Measurements from ENCODE around the gene WRAP73.

Gene WRAP73

GRCh38 chr1:3638027-3638426 is 11.9 kb downstream of the WRAP73 start:
- Mint-ChIP-seq H3K9me3 (ENCODE audit: low read depth) (no peaks in the 10 kb centered on the region), H3K27ac (no peak overlapping the region), H3K36me3 (peaks cover 2% of the 10 kb centered on the region), H3K27me3 (no peaks in the 10 kb centered on the region), H3K4me1 (ENCODE audit: low read depth) (no peaks in the 10 kb centered on the region), H3K4me3 (no peak overlapping the region)

DNA sequence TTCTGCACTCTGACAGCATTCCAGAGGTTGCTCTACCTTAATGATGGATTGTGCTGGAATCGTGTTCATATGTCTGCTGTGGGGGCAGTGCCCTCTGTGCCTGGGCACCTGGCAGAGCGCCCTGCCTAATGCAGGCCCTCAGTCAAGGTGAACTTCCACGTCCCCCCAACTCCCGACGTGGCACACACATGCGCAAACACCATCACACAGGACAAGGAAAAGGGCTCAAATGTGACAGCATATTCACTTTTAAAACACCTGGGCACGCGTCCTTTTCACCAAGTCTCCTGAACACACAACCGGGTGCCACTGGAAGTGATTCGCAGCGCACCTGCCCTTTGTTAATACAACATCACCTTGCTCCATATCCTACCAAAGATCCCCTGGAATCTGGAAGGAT is 13.4 kb downstream of the WRAP73 start:
- no peaks in the 10 kb centered on the region for H3K36me3 Mint-ChIP-seq
- no peak overlapping the region for H3K4me3 Mint-ChIP-seq
- no peaks in the 10 kb centered on the region for H3K4me1 Mint-ChIP-seq (ENCODE audit: low read depth)
- H3K27ac Mint-ChIP-seq, result no peak overlapping the region
- H3K9me3 Mint-ChIP-seq (ENCODE audit: low read depth), result no peaks in the 10 kb centered on the region
- H3K27me3 Mint-ChIP-seq, result no peaks in the 10 kb centered on the region

DNA sequence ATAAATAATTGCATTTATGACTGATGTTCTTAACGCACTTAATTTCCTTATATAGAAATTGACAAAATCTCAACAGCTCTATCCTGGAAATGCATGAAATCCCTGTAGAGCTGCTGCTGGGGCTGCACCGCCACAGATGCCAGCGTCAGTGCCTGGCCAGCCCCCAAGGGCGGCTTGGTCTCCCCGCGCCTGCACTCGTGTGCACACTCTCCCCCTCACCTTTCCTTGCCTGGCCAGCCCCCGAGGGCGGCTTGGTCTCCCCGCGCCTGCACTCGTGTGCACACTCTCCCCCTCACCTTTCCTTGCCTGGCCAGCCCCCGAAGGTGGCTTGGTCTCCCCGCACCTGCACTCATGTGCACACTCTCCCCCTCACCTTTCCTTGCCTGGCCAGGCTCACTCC is 13.8 kb downstream of the WRAP73 start:
- H3K9me3 Mint-ChIP-seq (ENCODE audit: low read depth), result no peaks in the 10 kb centered on the region
- no peak overlapping the region for H3K4me3 Mint-ChIP-seq
- H3K36me3 Mint-ChIP-seq, result no peaks in the 10 kb centered on the region
- H3K27ac Mint-ChIP-seq, result no peak overlapping the region
- H3K27me3 Mint-ChIP-seq, result no peaks in the 10 kb centered on the region
- no peaks in the 10 kb centered on the region for H3K4me1 Mint-ChIP-seq (ENCODE audit: low read depth)

- Mint-ChIP-seq H3K36me3 (no peaks in the 10 kb centered on the region), H3K27me3 (no peaks in the 10 kb centered on the region), H3K4me3 (no peak overlapping the region), H3K4me1 (ENCODE audit: low read depth) (no peaks in the 10 kb centered on the region), H3K9me3 (ENCODE audit: low read depth) (no peaks in the 10 kb centered on the region), H3K27ac (no peak overlapping the region)
These were observed 15.7 kb downstream of the WRAP73 start for GRCh38 chr1:3634059-3634800.

DNA sequence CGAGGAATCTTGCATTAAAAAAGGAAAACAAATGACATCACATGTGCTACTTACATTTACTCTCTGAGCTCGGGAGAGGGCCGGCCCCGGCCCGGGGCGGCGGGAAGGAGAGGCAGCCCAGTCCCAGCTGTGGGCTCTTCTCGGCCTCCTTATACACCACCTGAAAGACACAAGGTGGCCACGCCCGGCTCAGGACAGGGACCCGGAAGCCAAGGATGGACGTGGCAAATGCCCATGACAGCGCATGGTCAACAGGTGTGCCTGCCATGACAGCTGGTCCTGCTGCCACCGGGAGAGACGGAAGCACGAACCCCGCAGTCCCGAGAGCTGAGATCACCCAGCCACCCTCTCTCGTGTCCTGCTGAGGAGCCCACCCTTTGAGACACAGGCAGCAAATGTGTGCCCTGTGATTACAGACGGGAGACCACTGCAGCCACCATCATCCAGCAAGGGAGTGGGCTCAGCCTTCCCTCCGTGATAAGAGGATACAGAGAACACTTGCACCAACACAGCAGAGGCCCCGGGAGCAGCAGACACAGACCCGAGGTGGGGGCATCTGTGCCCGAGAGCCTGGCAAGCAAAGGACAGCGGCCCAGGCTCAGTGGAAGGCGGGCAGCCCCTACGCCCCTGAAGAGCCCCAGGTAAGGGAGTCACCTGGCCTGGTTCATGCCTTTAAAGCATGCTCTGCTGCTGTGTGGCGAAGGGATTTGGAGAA is 16.4 kb downstream of the WRAP73 start:
- Mint-ChIP-seq H3K27ac (no peak overlapping the region), H3K9me3 (ENCODE audit: low read depth) (no peaks in the 10 kb centered on the region), H3K27me3 (no peaks in the 10 kb centered on the region), H3K36me3 (no peaks in the 10 kb centered on the region), H3K4me3 (no peak overlapping the region), H3K4me1 (ENCODE audit: low read depth) (no peaks in the 10 kb centered on the region)

DNA sequence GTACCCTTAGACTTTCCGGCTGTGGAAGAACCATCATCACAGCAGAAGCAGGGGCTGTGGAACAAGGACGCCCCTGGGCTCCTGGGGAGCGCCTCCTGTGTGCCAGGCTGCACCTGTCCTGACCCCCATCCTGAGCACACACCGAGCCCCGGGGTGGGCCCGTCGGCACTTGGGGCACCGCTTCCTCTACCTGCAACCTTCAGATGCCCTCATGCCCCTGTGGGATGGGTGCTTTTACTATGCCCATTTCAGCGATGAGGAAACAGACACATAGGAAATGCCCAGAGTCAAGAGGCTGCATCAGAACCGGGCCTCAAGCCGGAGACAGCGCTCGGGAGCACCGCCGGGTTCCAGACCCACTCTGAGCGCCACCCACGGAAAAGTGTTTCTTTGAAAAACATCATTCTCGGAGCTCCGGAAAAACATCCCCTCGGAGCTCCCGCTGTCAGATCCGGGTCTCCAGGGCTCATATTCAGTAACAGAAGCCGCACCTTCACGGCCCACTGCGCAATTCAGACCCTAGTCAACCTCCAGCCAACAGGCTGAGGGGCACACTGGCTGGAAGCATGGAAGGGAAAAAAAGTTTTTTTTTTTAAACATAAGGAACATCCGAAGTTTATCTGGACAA is 17.1 kb downstream of the WRAP73 start:
- Mint-ChIP-seq H3K9me3 (ENCODE audit: low read depth) (no peaks in the 10 kb centered on the region), H3K27ac (no peak overlapping the region), H3K36me3 (no peaks in the 10 kb centered on the region), H3K4me1 (ENCODE audit: low read depth) (no peaks in the 10 kb centered on the region), H3K27me3 (no peaks in the 10 kb centered on the region), H3K4me3 (no peak overlapping the region)

DNA sequence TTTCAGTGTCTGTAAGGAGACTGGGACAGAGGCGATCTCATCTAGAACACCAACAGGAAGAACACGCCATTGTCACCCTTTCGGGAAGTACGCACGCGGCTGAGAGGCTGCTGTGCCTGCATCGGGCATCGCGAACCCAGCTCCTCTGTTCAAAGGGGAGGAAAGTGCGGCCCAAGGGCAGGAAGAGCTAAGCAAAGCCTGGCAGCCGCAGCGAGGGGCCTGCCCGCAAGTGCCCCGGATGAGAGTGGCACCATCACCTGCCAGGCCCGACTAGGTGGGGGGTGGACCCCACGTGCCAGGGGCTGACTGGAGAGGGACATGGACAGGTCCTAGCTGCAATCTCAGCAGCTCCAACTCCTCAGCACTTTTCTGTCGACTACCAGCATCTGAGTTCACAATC is 17.6 kb downstream of the WRAP73 start:
- Mint-ChIP-seq H3K4me1 (ENCODE audit: low read depth) (no peaks in the 10 kb centered on the region), H3K27ac (no peak overlapping the region), H3K27me3 (no peaks in the 10 kb centered on the region), H3K4me3 (no peak overlapping the region), H3K9me3 (ENCODE audit: low read depth) (no peaks in the 10 kb centered on the region), H3K36me3 (no peaks in the 10 kb centered on the region)

- H3K4me3 Mint-ChIP-seq, result no peak overlapping the region
- no peak overlapping the region for H3K27ac Mint-ChIP-seq
- no peaks in the 10 kb centered on the region for H3K36me3 Mint-ChIP-seq
- H3K4me1 Mint-ChIP-seq (ENCODE audit: low read depth), result no peaks in the 10 kb centered on the region
- H3K27me3 Mint-ChIP-seq, result no peaks in the 10 kb centered on the region
- H3K9me3 Mint-ChIP-seq (ENCODE audit: low read depth), result no peaks in the 10 kb centered on the region
These were observed 18.3 kb downstream of the WRAP73 start for GRCh38 chr1:3631320-3632260.

DNA sequence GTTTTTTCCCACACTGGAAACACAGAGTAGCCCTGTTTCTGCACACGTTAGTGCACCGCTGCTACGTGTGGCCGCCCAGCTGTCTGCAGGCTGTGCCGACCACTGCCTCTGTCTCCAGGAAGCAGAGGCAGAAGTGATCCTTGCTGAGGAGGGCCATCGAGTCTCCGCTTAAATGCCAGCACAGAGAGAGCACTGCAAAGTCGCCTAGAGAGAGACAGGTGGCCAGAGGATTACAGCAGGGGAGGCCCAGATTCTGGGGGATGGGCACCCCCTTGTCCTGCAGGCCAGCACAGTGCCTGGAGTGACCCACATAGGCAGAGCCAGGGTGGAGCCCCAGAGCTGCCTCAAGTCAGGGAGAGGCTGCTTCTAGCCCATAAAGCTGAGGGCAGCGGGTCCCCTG is 19.0 kb downstream of the WRAP73 start:
- H3K27ac Mint-ChIP-seq, result no peak overlapping the region
- H3K36me3 Mint-ChIP-seq, result no peaks in the 10 kb centered on the region
- no peaks in the 10 kb centered on the region for H3K27me3 Mint-ChIP-seq
- peaks cover 4% of the 10 kb centered on the region for H3K4me1 Mint-ChIP-seq (ENCODE audit: low read depth)
- H3K9me3 Mint-ChIP-seq (ENCODE audit: low read depth), result no peaks in the 10 kb centered on the region
- H3K4me3 Mint-ChIP-seq, result no peak overlapping the region

- Mint-ChIP-seq H3K36me3 (no peaks in the 10 kb centered on the region), H3K27me3 (no peaks in the 10 kb centered on the region), H3K4me3 (no peak overlapping the region), H3K27ac (no peak overlapping the region), H3K4me1 (ENCODE audit: low read depth) (peaks cover 8% of the 10 kb centered on the region), H3K9me3 (ENCODE audit: low read depth) (no peaks in the 10 kb centered on the region)
These were observed 19.7 kb downstream of the WRAP73 start for GRCh38 chr1:3630161-3630611.

DNA sequence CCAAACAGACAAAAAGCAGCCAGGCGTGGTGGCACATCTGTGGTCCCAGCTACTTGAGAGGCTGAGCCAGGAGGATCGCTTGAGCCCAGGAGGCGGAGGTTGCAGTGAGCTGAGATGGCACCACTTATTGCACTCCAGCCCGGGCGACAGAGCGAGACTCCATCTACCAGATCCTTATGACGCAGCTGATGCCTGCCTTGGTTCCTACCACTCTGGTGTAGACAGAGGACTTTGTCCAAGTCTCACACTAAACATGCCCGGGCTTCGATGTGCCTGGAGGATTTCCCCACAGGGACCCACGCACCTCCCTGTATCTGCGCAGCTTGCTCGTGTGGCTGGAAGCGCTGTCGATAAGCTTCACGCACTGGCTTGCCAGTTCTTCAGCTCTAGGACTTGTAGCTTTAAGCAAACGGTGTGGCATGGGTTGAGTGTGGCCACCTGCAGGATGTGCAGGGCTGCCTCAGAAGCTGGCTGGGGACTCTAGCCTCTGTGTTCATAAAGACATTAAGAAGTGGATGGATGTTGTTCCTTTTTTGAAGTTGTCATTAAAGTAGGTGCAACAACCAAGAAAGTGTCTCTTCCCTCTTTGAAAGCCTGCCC is 20.2 kb downstream of the WRAP73 start:
- Mint-ChIP-seq H3K9me3 (ENCODE audit: low read depth) (no peaks in the 10 kb centered on the region), H3K36me3 (no peaks in the 10 kb centered on the region), H3K27ac (no peak overlapping the region), H3K27me3 (no peaks in the 10 kb centered on the region), H3K4me1 (ENCODE audit: low read depth) (peaks cover 8% of the 10 kb centered on the region), H3K4me3 (no peak overlapping the region)

DNA sequence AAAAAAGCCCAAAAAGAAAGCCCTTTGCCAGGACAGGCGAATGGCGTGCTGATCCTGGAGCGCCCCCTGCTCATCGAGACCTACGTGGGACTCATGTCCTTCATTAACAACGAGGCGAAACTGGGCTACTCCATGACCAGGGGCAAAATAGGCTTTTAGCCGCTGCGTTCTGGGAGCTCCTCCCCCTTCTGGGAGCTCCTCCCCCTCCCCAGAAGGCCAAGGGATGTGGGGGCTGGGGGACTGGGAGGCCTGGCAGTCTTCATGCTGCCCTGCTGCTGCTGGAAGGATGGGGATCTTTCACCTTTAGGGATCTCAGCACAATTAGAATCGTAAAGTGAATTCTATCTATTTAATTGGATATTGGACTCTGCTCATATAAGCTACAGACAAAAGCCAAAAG is 21.5 kb downstream of the WRAP73 start:
- no peaks in the 10 kb centered on the region for H3K9me3 Mint-ChIP-seq (ENCODE audit: low read depth)
- H3K36me3 Mint-ChIP-seq, result no peaks in the 10 kb centered on the region
- peaks cover 18% of the 10 kb centered on the region for H3K4me1 Mint-ChIP-seq (ENCODE audit: low read depth)
- H3K4me3 Mint-ChIP-seq, result no peak overlapping the region
- H3K27ac Mint-ChIP-seq, result no peak overlapping the region
- no peaks in the 10 kb centered on the region for H3K27me3 Mint-ChIP-seq

DNA sequence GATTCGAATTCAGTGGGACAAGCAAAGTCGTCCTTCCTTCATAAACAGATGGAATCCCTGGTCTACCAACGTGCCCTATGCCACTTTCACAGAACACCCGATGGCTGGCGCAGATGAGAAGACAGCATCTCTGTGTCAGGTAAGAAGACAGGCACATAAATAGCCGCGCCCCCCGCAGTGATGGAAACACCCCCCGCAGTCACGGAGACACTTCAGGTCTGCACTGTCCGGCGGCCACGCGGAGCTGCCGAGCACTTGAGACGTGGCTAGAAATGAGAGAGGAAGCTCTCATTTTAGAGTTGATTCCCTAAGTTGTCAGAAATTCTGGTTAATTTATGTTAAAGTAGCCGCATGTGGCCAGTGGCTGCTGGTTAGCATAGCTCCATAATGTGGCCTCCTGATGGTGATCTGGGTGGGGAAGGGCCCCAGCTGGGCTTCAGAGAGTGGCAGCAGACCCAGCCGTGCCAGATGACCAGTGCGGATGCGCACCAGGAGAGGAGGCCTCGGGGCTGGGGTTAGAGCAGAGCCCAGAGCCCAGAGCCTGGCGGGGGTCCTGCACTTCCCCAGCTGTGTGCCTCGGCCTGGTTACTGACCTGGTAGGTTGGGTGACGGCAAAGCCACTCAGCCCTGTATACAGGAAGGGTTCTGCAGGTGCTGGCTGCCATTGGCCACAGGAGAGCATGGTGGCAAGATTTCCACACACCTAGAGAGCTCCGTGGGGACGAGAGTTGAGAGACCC is 22.2 kb downstream of the WRAP73 start:
- Mint-ChIP-seq H3K27me3 (no peaks in the 10 kb centered on the region), H3K27ac (no peak overlapping the region), H3K36me3 (no peaks in the 10 kb centered on the region), H3K4me3 (no peak overlapping the region), H3K4me1 (ENCODE audit: low read depth) (peaks cover 26% of the 10 kb centered on the region), H3K9me3 (ENCODE audit: low read depth) (no peaks in the 10 kb centered on the region)

DNA sequence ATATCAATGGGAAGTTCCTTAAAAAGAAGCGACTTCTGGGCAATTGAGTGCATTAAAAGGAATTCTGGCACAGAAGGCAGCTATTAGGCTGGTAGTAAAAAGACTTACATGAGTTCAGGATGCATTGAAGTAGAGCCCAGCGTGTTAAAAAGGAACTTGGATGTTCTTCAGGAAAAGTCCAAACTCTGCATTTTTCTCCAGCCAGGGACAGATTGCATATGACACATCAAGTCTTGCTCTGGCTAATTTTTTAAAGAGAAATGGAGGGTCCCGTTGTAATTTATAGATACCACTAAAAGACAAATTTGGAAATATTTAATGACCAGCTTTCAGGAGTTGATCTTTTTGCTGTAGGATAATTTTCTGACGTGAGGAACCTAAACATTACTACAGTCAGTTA is 23.9 kb downstream of the WRAP73 start:
- H3K4me3 Mint-ChIP-seq, result peak overlapping the region; percentile 80
- H3K27ac Mint-ChIP-seq, result peak overlapping the region; percentile 34
- peaks cover 35% of the 10 kb centered on the region for H3K4me1 Mint-ChIP-seq (ENCODE audit: low read depth)
- H3K9me3 Mint-ChIP-seq (ENCODE audit: low read depth), result no peaks in the 10 kb centered on the region
- no peaks in the 10 kb centered on the region for H3K27me3 Mint-ChIP-seq
- no peaks in the 10 kb centered on the region for H3K36me3 Mint-ChIP-seq

All from activated naive CD8-positive, alpha-beta T cell (primary cell).